SK-N-SH treated with all-trans-retinoic acid at 6 μM for 48 hours (cell line): Measurements from ENCODE around the gene PSMB7.

Experiments
- ATAC-seq: fragments of 200-7000 bp; cut with Tn5 transposase; 3 replicates; pipeline ENCODE4 v1.9.1; 2020; ENCODE audit warnings: mild to moderate bottlenecking, moderate library complexity
- ARNTL ChIP-seq: fragments of 450-650 bp; formaldehyde crosslinking; IDR thresholded peaks from 2 replicates; pipeline ENCODE4 v1.5.0; 2020; ENCODE audit warnings: low read depth, mild to moderate bottlenecking, moderate library complexity, borderline replicate concordance
- BACH2 ChIP-seq: fragments of 250-450 bp; sonication (Bioruptor Pico); IDR thresholded peaks from 2 replicates; pipeline ENCODE4 v1.9.0; 2021; ENCODE audit warnings: mild to moderate bottlenecking, borderline replicate concordance
- CREB5 ChIP-seq: fragments of 250-450 bp; sonication (Bioruptor Pico); IDR thresholded peaks from 2 replicates; pipeline ENCODE4 v1.5.1; 2020; ENCODE audit warnings: low read depth, mild to moderate bottlenecking, moderate library complexity
- CSDC2 ChIP-seq: fragments of 250-450 bp; sonication (Bioruptor Pico); IDR thresholded peaks from 2 replicates; pipeline ENCODE4 v1.5.0; 2020; ENCODE audit warnings: mild to moderate bottlenecking, moderate library complexity
- ESRRG ChIP-seq: fragments of 250-450 bp; sonication (Bioruptor Pico); IDR thresholded peaks from 2 replicates; pipeline ENCODE4 v1.6.1; 2021; ENCODE audit warnings: mild to moderate bottlenecking
- GLIS3 ChIP-seq: fragments of 250-450 bp; sonication (Bioruptor Pico); IDR thresholded peaks from 2 replicates; pipeline ENCODE4 v1.5.0; 2020; ENCODE audit warnings: mild to moderate bottlenecking, moderate library complexity
- ISL1 ChIP-seq: fragments of 250-450 bp; sonication (Bioruptor Pico); IDR thresholded peaks from 2 replicates; pipeline ENCODE4 v2.1.2; 2022; ENCODE audit warnings: mild to moderate bottlenecking, moderate library complexity
- OSR1 ChIP-seq: fragments of 250-450 bp; sonication (Bioruptor Pico); IDR thresholded peaks from 2 replicates; pipeline ENCODE4 v1.8.0; 2022; ENCODE audit warnings: moderate library complexity, mild to moderate bottlenecking, inconsistent platforms
- PPARA ChIP-seq: fragments of 250-450 bp; sonication (Bioruptor Pico); IDR thresholded peaks from 2 replicates; pipeline ENCODE4 v1.5.0; 2020; ENCODE audit warnings: mild to moderate bottlenecking, borderline replicate concordance
- RARB ChIP-seq: fragments of 250-450 bp; sonication (Bioruptor Pico); IDR thresholded peaks from 2 replicates; pipeline ENCODE4 v1.8.0; 2021; ENCODE audit warnings: mild to moderate bottlenecking, moderate library complexity
- SNAI2 ChIP-seq: fragments of 250-450 bp; sonication (Bioruptor Pico); IDR thresholded peaks from 2 replicates; pipeline ENCODE4 v1.5.0; 2020; ENCODE audit warnings: mild to moderate bottlenecking, moderate library complexity
- TCF4 ChIP-seq: fragments of 250-450 bp; sonication (Bioruptor Pico); IDR thresholded peaks from 2 replicates; pipeline ENCODE4 v1.8.0; 2021; ENCODE audit warnings: mild to moderate bottlenecking, moderate library complexity, borderline replicate concordance
- TOX ChIP-seq: fragments of 250-450 bp; sonication (Bioruptor Pico); IDR thresholded peaks from 2 replicates; pipeline ENCODE4 v1.8.0; 2021; ENCODE audit warnings: mild to moderate bottlenecking, moderate library complexity, borderline replicate concordance
- ZC3H10 ChIP-seq: fragments of 250-450 bp; sonication (Bioruptor Pico); IDR thresholded peaks from 2 replicates; pipeline ENCODE4 v1.5.1; 2021; ENCODE audit warnings: mild to moderate bottlenecking, moderate library complexity
- ZFP3 ChIP-seq: fragments of 250-450 bp; sonication (Bioruptor Pico); IDR thresholded peaks from 2 replicates; pipeline ENCODE4 v1.5.0; 2020; ENCODE audit warnings: mild to moderate bottlenecking, moderate library complexity
- ZFP30 ChIP-seq: fragments of 450-650 bp; formaldehyde crosslinking; IDR thresholded peaks from 2 replicates; pipeline ENCODE4 v1.5.0; 2022; ENCODE audit warnings: mild to moderate bottlenecking, moderate library complexity
- ZNF565 ChIP-seq: fragments of 450-650 bp; formaldehyde crosslinking; conservative IDR thresholded peaks from 2 replicates; pipeline ENCODE4 v1.5.0; 2020; ENCODE audit warnings: low read depth, mild to moderate bottlenecking, moderate library complexity
- ZNF70 ChIP-seq: fragments of 450-650 bp; formaldehyde crosslinking; IDR thresholded peaks from 2 replicates; pipeline ENCODE4 v1.5.0; 2020; ENCODE audit warnings: mild to moderate bottlenecking, moderate library complexity
- ZNF8 ChIP-seq: fragments of 450-650 bp; formaldehyde crosslinking; IDR thresholded peaks from 2 replicates; pipeline ENCODE4 v1.5.0; 2020; ENCODE audit warnings: mild to moderate bottlenecking, moderate library complexity
- TF ChIP-seq, protein P1 (sequence below): fragments of 250-450 bp; sonication (Bioruptor Pico); IDR thresholded peaks from 2 replicates; pipeline ENCODE4 v1.8.0; 2021; ENCODE audit warnings: low read depth, mild to moderate bottlenecking, moderate library complexity, borderline replicate concordance
- TF ChIP-seq, protein P2 (sequence below): fragments of 250-450 bp; sonication (Bioruptor Pico); IDR thresholded peaks from 2 replicates; pipeline ENCODE4 v1.5.0; 2020; ENCODE audit warnings: mild to moderate bottlenecking, moderate library complexity
- TF ChIP-seq, protein P3 (sequence below): fragments of 250-450 bp; sonication (Bioruptor Pico); IDR thresholded peaks from 2 replicates; pipeline ENCODE4 v1.8.0; 2020; ENCODE audit warnings: mild to moderate bottlenecking, moderate library complexity, borderline replicate concordance

PSMB7 gene

GRCh38 chr9:124357721-124358361 is 57.4 kb downstream of the PSMB7 start:
- TF ChIP-seq ZNF565 (no peak), PPARA (CRISPR knock-in tag) (no peak), RARB (CRISPR knock-in tag) (no peak), ZFP3 (no peak), ISL1 (no peak), BACH2 (CRISPR knock-in tag) (no peak), CREB5 (CRISPR knock-in tag) (no peak), TOX (CRISPR knock-in tag) (no peak), OSR1 (CRISPR knock-in tag) (no peak), ZNF70 (CRISPR knock-in tag) (no peak), ESRRG (no peak), SNAI2 (no peak), ZC3H10 (CRISPR knock-in tag) (no peak), TCF4 (no peak), GLIS3 (CRISPR knock-in tag) (no peak), ZFP30 (CRISPR knock-in tag) (no peak), ZNF8 (CRISPR knock-in tag) (no peak), CSDC2 (CRISPR knock-in tag) (no peak)
- TF ChIP-seq, protein P1, sequence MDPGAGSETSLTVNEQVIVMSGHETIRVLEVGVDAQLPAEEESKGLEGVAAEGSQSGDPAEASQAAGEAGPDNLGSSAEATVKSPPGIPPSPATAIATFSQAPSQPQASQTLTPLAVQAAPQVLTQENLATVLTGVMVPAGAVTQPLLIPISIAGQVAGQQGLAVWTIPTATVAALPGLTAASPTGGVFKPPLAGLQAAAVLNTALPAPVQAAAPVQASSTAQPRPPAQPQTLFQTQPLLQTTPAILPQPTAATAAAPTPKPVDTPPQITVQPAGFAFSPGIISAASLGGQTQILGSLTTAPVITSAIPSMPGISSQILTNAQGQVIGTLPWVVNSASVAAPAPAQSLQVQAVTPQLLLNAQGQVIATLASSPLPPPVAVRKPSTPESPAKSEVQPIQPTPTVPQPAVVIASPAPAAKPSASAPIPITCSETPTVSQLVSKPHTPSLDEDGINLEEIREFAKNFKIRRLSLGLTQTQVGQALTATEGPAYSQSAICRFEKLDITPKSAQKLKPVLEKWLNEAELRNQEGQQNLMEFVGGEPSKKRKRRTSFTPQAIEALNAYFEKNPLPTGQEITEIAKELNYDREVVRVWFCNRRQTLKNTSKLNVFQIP (CRISPR knock-in tag) = no peak
- TF ChIP-seq, protein P2, sequence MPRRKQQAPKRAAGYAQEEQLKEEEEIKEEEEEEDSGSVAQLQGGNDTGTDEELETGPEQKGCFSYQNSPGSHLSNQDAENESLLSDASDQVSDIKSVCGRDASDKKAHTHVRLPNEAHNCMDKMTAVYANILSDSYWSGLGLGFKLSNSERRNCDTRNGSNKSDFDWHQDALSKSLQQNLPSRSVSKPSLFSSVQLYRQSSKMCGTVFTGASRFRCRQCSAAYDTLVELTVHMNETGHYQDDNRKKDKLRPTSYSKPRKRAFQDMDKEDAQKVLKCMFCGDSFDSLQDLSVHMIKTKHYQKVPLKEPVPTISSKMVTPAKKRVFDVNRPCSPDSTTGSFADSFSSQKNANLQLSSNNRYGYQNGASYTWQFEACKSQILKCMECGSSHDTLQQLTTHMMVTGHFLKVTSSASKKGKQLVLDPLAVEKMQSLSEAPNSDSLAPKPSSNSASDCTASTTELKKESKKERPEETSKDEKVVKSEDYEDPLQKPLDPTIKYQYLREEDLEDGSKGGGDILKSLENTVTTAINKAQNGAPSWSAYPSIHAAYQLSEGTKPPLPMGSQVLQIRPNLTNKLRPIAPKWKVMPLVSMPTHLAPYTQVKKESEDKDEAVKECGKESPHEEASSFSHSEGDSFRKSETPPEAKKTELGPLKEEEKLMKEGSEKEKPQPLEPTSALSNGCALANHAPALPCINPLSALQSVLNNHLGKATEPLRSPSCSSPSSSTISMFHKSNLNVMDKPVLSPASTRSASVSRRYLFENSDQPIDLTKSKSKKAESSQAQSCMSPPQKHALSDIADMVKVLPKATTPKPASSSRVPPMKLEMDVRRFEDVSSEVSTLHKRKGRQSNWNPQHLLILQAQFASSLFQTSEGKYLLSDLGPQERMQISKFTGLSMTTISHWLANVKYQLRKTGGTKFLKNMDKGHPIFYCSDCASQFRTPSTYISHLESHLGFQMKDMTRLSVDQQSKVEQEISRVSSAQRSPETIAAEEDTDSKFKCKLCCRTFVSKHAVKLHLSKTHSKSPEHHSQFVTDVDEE (CRISPR knock-in tag) = no peak
- ATAC-seq = peak; percentile 30

DNA sequence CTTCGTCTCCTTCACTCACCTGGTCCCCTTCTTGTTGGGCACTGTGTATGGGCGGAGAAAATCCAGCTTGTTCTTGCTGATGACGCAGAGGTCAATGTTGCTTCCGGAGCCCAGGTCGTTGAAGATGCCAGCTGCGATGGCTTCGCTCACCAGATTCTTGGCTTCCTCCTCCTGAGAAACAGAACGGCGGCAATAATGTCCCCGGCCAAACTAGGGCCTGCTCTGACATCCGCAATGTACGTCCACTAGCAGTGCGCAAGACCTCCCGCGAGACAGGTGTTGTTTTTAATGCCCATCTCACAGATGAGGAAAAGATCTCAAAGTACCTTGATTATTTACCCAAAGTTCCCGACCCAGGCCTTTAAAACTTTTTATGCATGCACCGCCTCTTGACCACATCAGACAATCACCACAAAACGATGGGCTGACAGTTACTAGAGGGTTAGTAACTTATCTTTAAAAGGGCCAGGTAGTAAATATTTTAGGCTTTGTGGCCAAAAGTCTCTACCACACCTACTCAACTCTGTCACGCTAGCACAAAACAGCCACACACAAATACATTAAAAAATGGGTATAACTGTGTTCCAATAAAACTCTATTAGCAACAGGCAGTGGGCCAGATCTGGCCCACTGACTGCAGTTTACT is 58.4 kb downstream of the PSMB7 start:
- no peak for ATAC-seq
- TF ChIP-seq GLIS3 (CRISPR knock-in tag) = no peak
- TF ChIP-seq ARNTL (CRISPR knock-in tag) = no peak
- TF ChIP-seq OSR1 (CRISPR knock-in tag) = no peak
- TF ChIP-seq ZNF565 = no peak
- TF ChIP-seq, protein P1 (CRISPR knock-in tag) = no peak
- no peak for TF ChIP-seq ZFP30 (CRISPR knock-in tag)

DNA sequence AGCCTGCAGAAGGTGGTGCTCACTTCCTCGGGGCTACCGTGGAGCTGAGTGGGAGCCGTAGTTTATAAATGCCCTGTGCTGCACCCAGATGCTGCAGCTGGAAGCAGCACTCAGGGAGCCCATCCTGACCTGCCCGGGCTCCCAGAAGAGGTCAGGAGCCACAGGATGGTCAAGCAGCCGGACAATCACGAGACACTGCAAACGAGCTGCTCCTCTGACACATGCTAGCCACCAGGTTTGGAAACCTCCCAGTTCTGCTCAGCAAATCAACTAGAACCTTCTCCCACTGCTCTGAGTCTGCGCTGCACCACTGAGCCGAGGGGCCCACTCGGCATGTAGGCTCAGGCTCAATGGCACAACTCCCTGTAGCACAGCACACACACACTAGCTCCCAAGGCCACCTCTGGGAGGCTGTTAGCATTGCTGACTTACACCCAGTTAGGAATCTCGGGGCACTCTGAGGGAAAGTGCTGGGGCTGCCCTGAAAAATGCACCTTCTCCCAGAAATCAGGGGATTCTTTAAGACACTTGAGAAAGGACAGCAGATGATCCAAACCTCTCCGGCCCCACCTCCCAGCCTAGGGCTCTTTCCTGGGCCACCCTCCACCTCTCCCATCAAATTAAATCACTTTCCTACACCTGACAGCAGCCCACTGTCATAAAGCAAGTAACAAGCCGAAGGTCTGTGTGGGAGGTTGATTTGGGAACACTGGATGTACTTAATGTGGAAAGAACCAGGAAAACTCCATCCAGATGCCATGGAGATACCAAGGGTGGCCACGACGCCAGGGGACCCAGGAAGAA is 59.1 kb downstream of the PSMB7 start:
- TF ChIP-seq ESRRG (no peak), ZC3H10 (CRISPR knock-in tag) (no peak), ZNF70 (CRISPR knock-in tag) (no peak), SNAI2 (no peak), RARB (CRISPR knock-in tag) (no peak), CREB5 (CRISPR knock-in tag) (no peak), ZFP3 (no peak), TCF4 (no peak), PPARA (CRISPR knock-in tag) (no peak), ZNF565 (no peak), OSR1 (CRISPR knock-in tag) (no peak), ZNF8 (CRISPR knock-in tag) (no peak), ARNTL (CRISPR knock-in tag) (no peak)
- TF ChIP-seq, protein P3, sequence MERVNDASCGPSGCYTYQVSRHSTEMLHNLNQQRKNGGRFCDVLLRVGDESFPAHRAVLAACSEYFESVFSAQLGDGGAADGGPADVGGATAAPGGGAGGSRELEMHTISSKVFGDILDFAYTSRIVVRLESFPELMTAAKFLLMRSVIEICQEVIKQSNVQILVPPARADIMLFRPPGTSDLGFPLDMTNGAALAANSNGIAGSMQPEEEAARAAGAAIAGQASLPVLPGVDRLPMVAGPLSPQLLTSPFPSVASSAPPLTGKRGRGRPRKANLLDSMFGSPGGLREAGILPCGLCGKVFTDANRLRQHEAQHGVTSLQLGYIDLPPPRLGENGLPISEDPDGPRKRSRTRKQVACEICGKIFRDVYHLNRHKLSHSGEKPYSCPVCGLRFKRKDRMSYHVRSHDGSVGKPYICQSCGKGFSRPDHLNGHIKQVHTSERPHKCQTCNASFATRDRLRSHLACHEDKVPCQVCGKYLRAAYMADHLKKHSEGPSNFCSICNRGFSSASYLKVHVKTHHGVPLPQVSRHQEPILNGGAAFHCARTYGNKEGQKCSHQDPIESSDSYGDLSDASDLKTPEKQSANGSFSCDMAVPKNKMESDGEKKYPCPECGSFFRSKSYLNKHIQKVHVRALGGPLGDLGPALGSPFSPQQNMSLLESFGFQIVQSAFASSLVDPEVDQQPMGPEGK (CRISPR knock-in tag) = no peak
- TF ChIP-seq, protein P1 (CRISPR knock-in tag) = no peak
- ATAC-seq = no peak
